ENCODE results near the gene PLA2G4D.
A peak's percentile ranks its signal among the peaks of the same experiment; 100 is the strongest.

PLA2G4D gene

GRCh38 chr15:42059661-42060476 is 34.5 kb downstream of the PLA2G4D start:
- H3K9me3 ChIP-seq (ENCODE audit: control insufficient read depth, low read depth, low read length): no peaks in the 10 kb centered on the region
- no peaks in the 10 kb centered on the region for H3K36me3 ChIP-seq (ENCODE audit: control insufficient read depth, low read depth, low read length)
- H3K4me1 ChIP-seq (ENCODE audit: control insufficient read depth, low read depth, low read length): peaks cover 4% of the 10 kb centered on the region
- H3K27me3 ChIP-seq (ENCODE audit: control insufficient read depth, insufficient read depth, low read length): peaks cover 19% of the 10 kb centered on the region
- no peak overlapping the region for H3K9ac ChIP-seq (ENCODE audit: low read length)
- H3K4me3 ChIP-seq (ENCODE audit: low read length): no peak overlapping the region
- no peak overlapping the region for H3K27ac ChIP-seq (ENCODE audit: low read length)

GRCh38 chr15:42058791-42059190 is 35.6 kb downstream of the PLA2G4D start:
- Histone ChIP-seq H3K27ac (ENCODE audit: low read length) (no peak overlapping the region), H3K4me1 (ENCODE audit: control insufficient read depth, low read depth, low read length) (peaks cover 4% of the 10 kb centered on the region), H3K9ac (ENCODE audit: low read length) (no peak overlapping the region), H3K9me3 (ENCODE audit: control insufficient read depth, low read depth, low read length) (no peaks in the 10 kb centered on the region), H3K27me3 (ENCODE audit: control insufficient read depth, insufficient read depth, low read length) (peaks cover 19% of the 10 kb centered on the region), H3K4me3 (ENCODE audit: low read length) (no peak overlapping the region), H3K36me3 (ENCODE audit: control insufficient read depth, low read depth, low read length) (no peaks in the 10 kb centered on the region)

GRCh38 chr15:42057799-42058646 is 36.3 kb downstream of the PLA2G4D start:
- H3K27me3 ChIP-seq (ENCODE audit: control insufficient read depth, insufficient read depth, low read length): peaks cover 19% of the 10 kb centered on the region
- H3K4me3 ChIP-seq (ENCODE audit: low read length): peak overlapping the region; percentile 31
- no peaks in the 10 kb centered on the region for H3K36me3 ChIP-seq (ENCODE audit: control insufficient read depth, low read depth, low read length)
- no peak overlapping the region for H3K27ac ChIP-seq (ENCODE audit: low read length)
- no peak overlapping the region for H3K9ac ChIP-seq (ENCODE audit: low read length)
- peaks cover 4% of the 10 kb centered on the region for H3K4me1 ChIP-seq (ENCODE audit: control insufficient read depth, low read depth, low read length)
- H3K9me3 ChIP-seq (ENCODE audit: control insufficient read depth, low read depth, low read length): no peaks in the 10 kb centered on the region

GRCh38 chr15:42056934-42057798 is 37.2 kb downstream of the PLA2G4D start:
- Histone ChIP-seq H3K4me1 (ENCODE audit: control insufficient read depth, low read depth, low read length) (peaks cover 4% of the 10 kb centered on the region), H3K27me3 (ENCODE audit: control insufficient read depth, insufficient read depth, low read length) (peaks cover 19% of the 10 kb centered on the region), H3K36me3 (ENCODE audit: control insufficient read depth, low read depth, low read length) (no peaks in the 10 kb centered on the region), H3K27ac (ENCODE audit: low read length) (no peak overlapping the region), H3K4me3 (ENCODE audit: low read length) (peak overlapping the region; percentile 31), H3K9me3 (ENCODE audit: control insufficient read depth, low read depth, low read length) (no peaks in the 10 kb centered on the region), H3K9ac (ENCODE audit: low read length) (no peak overlapping the region)

- Histone ChIP-seq H3K9me3 (ENCODE audit: control insufficient read depth, low read depth, low read length) (no peaks in the 10 kb centered on the region), H3K36me3 (ENCODE audit: control insufficient read depth, low read depth, low read length) (no peaks in the 10 kb centered on the region), H3K27me3 (ENCODE audit: control insufficient read depth, insufficient read depth, low read length) (peaks cover 19% of the 10 kb centered on the region), H3K9ac (ENCODE audit: low read length) (no peak overlapping the region), H3K4me3 (ENCODE audit: low read length) (no peak overlapping the region), H3K27ac (ENCODE audit: low read length) (no peak overlapping the region), H3K4me1 (ENCODE audit: control insufficient read depth, low read depth, low read length) (peaks cover 4% of the 10 kb centered on the region)
These were observed 40.4 kb downstream of the PLA2G4D start for GRCh38 chr15:42053914-42054313.

- no peak overlapping the region for H3K9ac ChIP-seq (ENCODE audit: low read length)
- peaks cover 7% of the 10 kb centered on the region for H3K4me1 ChIP-seq (ENCODE audit: control insufficient read depth, low read depth, low read length)
- H3K27me3 ChIP-seq (ENCODE audit: control insufficient read depth, insufficient read depth, low read length): peaks cover 19% of the 10 kb centered on the region
- no peaks in the 10 kb centered on the region for H3K36me3 ChIP-seq (ENCODE audit: control insufficient read depth, low read depth, low read length)
- H3K9me3 ChIP-seq (ENCODE audit: control insufficient read depth, low read depth, low read length): no peaks in the 10 kb centered on the region
- no peak overlapping the region for H3K27ac ChIP-seq (ENCODE audit: low read length)
- H3K4me3 ChIP-seq (ENCODE audit: low read length): no peak overlapping the region
These were observed 41.4 kb downstream of the PLA2G4D start for GRCh38 chr15:42053010-42053409.

GRCh38 chr15:42050484-42051255 is 43.7 kb downstream of the PLA2G4D start:
- no peaks in the 10 kb centered on the region for H3K36me3 ChIP-seq (ENCODE audit: control insufficient read depth, low read depth, low read length)
- peaks cover 2% of the 10 kb centered on the region for H3K4me1 ChIP-seq (ENCODE audit: control insufficient read depth, low read depth, low read length)
- H3K27me3 ChIP-seq (ENCODE audit: control insufficient read depth, insufficient read depth, low read length): no peaks in the 10 kb centered on the region
- H3K9ac ChIP-seq (ENCODE audit: low read length): no peak overlapping the region
- no peaks in the 10 kb centered on the region for H3K9me3 ChIP-seq (ENCODE audit: control insufficient read depth, low read depth, low read length)
- H3K4me3 ChIP-seq (ENCODE audit: low read length): no peak overlapping the region
- no peak overlapping the region for H3K27ac ChIP-seq (ENCODE audit: low read length)

GRCh38 chr15:42048821-42049200 is 45.6 kb downstream of the PLA2G4D start:
- H3K9ac ChIP-seq (ENCODE audit: low read length): no peak overlapping the region
- H3K4me1 ChIP-seq (ENCODE audit: control insufficient read depth, low read depth, low read length): peaks cover 2% of the 10 kb centered on the region
- H3K4me3 ChIP-seq (ENCODE audit: low read length): no peak overlapping the region
- H3K9me3 ChIP-seq (ENCODE audit: control insufficient read depth, low read depth, low read length): no peaks in the 10 kb centered on the region
- no peak overlapping the region for H3K27ac ChIP-seq (ENCODE audit: low read length)
- no peaks in the 10 kb centered on the region for H3K36me3 ChIP-seq (ENCODE audit: control insufficient read depth, low read depth, low read length)
- H3K27me3 ChIP-seq (ENCODE audit: control insufficient read depth, insufficient read depth, low read length): no peaks in the 10 kb centered on the region

- Histone ChIP-seq H3K9me3 (ENCODE audit: control insufficient read depth, low read depth, low read length) (no peaks in the 10 kb centered on the region), H3K27ac (ENCODE audit: low read length) (no peak overlapping the region), H3K4me1 (ENCODE audit: control insufficient read depth, low read depth, low read length) (peaks cover 2% of the 10 kb centered on the region), H3K36me3 (ENCODE audit: control insufficient read depth, low read depth, low read length) (no peaks in the 10 kb centered on the region), H3K27me3 (ENCODE audit: control insufficient read depth, insufficient read depth, low read length) (no peaks in the 10 kb centered on the region), H3K9ac (ENCODE audit: low read length) (no peak overlapping the region), H3K4me3 (ENCODE audit: low read length) (no peak overlapping the region)
These were observed 46.1 kb downstream of the PLA2G4D start for GRCh38 chr15:42048080-42048820.

- H3K27ac ChIP-seq (ENCODE audit: low read length): no peak overlapping the region
- H3K9ac ChIP-seq (ENCODE audit: low read length): no peak overlapping the region
- no peaks in the 10 kb centered on the region for H3K27me3 ChIP-seq (ENCODE audit: control insufficient read depth, insufficient read depth, low read length)
- peaks cover 2% of the 10 kb centered on the region for H3K4me1 ChIP-seq (ENCODE audit: control insufficient read depth, low read depth, low read length)
- no peaks in the 10 kb centered on the region for H3K9me3 ChIP-seq (ENCODE audit: control insufficient read depth, low read depth, low read length)
- H3K36me3 ChIP-seq (ENCODE audit: control insufficient read depth, low read depth, low read length): no peaks in the 10 kb centered on the region
- no peak overlapping the region for H3K4me3 ChIP-seq (ENCODE audit: low read length)
These were observed 47.8 kb downstream of the PLA2G4D start for GRCh38 chr15:42046597-42046996.
